Type B pancreatic cell (in vitro differentiated cells): ENCODE data around the gene LSM14B. TPM values are rescaled to one million over a fixed set of nuclear protein-coding genes. Genes with fewer than 3 reads are reported as not detected.

Experiments used
- DNase-seq: peaks from one replicate; pipeline ENCODE4 v3.0.0; 2021; ENCODE audit warnings: mixed read lengths; ENCODE audit not compliant: unreplicated experiment; ENCODE audit errors: extremely low spot score
- H3K27ac Mint-ChIP-seq: 2 replicates; pipeline ENCODE4 v1.8.0; 2021; ENCODE audit warnings: mild to moderate bottlenecking, mixed read lengths
- H3K27me3 Mint-ChIP-seq: 2 replicates; pipeline ENCODE4 v1.8.0; 2021; ENCODE audit warnings: mixed read lengths
- H3K36me3 Mint-ChIP-seq: 2 replicates; pipeline ENCODE4 v1.8.0; 2021; ENCODE audit warnings: mixed read lengths
- H3K4me1 Mint-ChIP-seq: one replicate; pipeline ENCODE4 v1.8.0; 2021; ENCODE audit warnings: mixed read lengths; ENCODE audit not compliant: unreplicated experiment
- H3K4me3 Mint-ChIP-seq: 2 replicates; pipeline ENCODE4 v1.8.0; 2021; ENCODE audit warnings: mild to moderate bottlenecking, mixed read lengths
- H3K9me3 Mint-ChIP-seq: 2 replicates; pipeline ENCODE4 v1.8.0; 2021; ENCODE audit warnings: mixed read lengths
- total RNA-seq: library from RNA; stranded (reverse); gene quantifications from 2 replicates; pipeline ENCODE4 v1.2.1, GENCODE V29; 2021; ENCODE audit warnings: low replicate concordance
- TF ChIP-seq, protein P1 (sequence below): fragments of 200-600 bp; sonication (generic); conservative IDR thresholded peaks from 2 replicates; pipeline ENCODE4 v1.5.0; 2021; ENCODE audit warnings: antibody characterized with exemption, mild to moderate bottlenecking

LSM14B gene
- total RNA-seq, 1 donor from 2014 or later = 66.3 TPM

DNA sequence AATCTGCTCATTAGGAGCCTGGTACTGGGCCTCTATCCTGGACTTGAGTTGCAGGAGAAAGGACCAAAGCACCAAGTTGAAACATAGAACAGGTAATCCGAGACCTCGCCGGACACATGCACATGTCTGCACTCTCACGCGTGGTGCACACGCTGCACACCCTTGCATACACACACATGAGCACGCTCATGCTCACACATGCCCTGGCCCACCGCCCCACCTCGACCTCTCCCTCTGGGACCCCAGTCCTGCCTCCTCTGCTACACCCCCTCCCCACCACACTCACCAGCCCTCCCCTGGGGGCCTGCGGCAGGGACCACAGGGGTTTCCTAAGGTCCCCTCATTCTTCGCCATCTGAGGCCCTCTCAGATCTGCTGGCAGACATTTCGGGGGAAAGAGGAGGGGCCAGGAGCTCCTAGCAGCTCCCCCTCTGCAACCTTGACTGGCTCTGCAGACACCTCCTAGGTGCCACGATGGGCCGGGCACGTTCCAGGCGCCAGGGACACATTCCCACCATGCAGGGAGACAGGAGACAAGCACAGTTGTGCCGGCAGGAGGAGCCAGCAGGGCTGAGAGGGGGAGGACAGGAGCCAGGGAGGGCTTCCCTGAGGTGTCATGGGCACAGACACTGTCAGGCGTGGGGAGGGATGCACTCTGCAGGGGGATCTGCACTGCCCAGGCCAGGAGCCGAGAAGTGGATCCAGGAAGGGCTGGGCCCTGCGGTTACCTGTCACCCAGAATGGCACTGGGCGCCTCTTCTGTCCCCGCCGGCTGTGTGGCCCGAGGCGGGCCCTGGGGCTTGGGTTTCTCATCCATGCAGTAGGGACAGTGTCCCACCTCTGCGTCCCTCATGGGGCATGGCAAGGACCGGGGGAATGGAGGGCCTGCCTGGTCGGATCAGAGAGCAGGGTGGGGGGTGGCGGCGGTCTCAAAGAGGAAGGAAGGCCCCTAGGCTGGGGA lies 25.6 kb upstream of the LSM14B start:
- TF ChIP-seq, protein P1, sequence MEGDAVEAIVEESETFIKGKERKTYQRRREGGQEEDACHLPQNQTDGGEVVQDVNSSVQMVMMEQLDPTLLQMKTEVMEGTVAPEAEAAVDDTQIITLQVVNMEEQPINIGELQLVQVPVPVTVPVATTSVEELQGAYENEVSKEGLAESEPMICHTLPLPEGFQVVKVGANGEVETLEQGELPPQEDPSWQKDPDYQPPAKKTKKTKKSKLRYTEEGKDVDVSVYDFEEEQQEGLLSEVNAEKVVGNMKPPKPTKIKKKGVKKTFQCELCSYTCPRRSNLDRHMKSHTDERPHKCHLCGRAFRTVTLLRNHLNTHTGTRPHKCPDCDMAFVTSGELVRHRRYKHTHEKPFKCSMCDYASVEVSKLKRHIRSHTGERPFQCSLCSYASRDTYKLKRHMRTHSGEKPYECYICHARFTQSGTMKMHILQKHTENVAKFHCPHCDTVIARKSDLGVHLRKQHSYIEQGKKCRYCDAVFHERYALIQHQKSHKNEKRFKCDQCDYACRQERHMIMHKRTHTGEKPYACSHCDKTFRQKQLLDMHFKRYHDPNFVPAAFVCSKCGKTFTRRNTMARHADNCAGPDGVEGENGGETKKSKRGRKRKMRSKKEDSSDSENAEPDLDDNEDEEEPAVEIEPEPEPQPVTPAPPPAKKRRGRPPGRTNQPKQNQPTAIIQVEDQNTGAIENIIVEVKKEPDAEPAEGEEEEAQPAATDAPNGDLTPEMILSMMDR = no peak

DNA sequence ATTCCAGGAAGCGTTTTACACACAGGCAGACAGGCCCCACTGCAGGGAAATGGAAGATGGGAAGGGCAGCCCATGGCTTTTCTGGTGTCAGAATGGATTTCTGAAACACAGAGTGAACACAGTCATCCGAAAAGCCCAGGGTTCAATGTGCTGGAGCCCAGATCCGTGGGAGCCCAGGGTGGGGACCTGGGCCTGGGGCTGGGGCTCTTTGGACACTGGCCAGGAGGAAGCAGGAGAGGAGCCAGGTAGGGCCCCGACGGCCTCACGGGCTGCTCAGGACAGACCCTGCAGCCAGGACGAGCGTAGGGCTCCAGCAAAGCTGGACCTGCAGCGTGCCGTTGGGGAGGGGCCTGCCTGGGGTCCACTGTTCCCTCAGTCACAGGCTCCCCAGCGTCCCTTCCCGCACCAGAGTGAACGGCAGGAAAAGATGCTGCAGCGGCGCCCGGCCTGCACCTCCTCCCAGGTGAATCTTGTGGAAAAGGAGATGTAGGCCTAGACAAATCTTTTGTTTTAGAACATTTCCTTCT lies 24.3 kb upstream of the LSM14B start:
- H3K27me3 Mint-ChIP-seq = peaks cover 7% of the 10 kb centered on the region
- no peaks in the 10 kb centered on the region for H3K36me3 Mint-ChIP-seq
- H3K27ac Mint-ChIP-seq = no peak overlapping the region
- no peak overlapping the region for H3K4me3 Mint-ChIP-seq
- H3K9me3 Mint-ChIP-seq = no peaks in the 10 kb centered on the region
- H3K4me1 Mint-ChIP-seq = no peaks in the 10 kb centered on the region
- DNase-seq = no peak
- TF ChIP-seq, protein P1 = no peak

More for the DNA sequence above, 25.6 kb upstream of the LSM14B start:
- Mint-ChIP-seq H3K9me3 (no peaks in the 10 kb centered on the region), H3K36me3 (no peaks in the 10 kb centered on the region), H3K27ac (no peak overlapping the region), H3K4me3 (no peak overlapping the region), H3K4me1 (no peaks in the 10 kb centered on the region), H3K27me3 (peaks cover 13% of the 10 kb centered on the region)
- no peak for DNase-seq

DNA sequence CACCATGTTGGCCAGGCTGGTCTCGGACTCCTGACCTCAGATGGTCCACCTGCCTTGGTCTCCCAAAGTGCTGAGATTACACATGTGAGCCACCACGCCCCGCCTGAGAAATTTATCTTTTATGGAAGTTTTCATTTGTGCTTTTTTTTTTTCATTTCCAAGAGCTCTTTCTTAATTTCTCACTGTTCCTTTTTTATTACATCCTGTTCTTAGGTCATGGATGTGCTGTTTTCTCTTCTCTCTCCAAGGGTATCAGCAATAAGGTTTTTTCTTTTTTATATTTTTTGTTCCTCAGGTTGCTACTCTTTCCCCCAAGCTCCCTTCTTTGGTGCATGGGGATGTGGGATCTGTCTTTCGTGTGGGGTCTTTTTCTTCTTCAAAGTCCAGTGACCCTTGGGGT lies 21.2 kb upstream of the LSM14B start:
- Mint-ChIP-seq H3K27ac (no peak overlapping the region), H3K27me3 (peaks cover 13% of the 10 kb centered on the region), H3K4me3 (no peak overlapping the region), H3K4me1 (no peaks in the 10 kb centered on the region), H3K9me3 (no peaks in the 10 kb centered on the region), H3K36me3 (no peaks in the 10 kb centered on the region)
- no peak for DNase-seq
- TF ChIP-seq, protein P1 = no peak

DNA sequence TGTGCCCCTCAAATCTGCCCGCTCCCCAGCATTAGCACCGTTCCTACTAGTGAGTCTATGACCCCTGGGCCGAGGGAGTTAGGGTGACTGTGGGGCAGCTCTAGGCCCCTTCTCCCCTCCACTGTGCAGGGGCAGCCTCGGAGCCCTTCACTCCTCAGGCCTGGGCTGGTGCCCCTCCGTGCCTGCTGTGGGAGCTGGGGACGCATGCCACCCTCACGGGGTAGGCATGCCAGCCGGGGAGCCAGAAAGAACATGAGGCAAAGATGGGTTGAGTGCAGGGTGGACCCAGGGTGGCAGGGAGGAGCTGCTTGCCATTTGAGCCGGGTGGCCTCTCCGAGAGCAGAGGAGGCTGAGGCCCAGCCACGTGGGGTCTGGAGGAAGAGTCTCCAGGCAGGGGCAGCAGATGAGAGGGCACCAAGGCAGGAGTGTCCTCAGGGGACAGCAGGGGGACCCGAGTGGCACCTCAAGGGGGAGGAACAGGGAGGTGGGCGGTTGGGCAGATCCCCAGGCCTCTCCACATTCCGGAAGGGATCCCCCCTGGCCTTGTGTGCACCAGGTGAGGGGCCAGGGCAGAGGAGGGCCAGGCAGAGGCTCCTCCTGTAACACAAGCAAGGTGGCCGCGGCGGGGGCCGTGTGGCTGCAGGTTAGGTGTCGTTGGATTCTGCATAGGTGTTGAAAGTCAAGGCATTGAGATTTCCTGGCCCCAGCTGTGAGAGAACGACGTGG lies 18.6 kb upstream of the LSM14B start:
- Mint-ChIP-seq H3K36me3 (no peaks in the 10 kb centered on the region), H3K27ac (no peak overlapping the region), H3K9me3 (peaks cover under 1% of the 10 kb centered on the region), H3K27me3 (peaks cover 13% of the 10 kb centered on the region), H3K4me3 (no peak overlapping the region), H3K4me1 (no peaks in the 10 kb centered on the region)
- TF ChIP-seq, protein P1 = no peak
- DNase-seq = no peak

DNA sequence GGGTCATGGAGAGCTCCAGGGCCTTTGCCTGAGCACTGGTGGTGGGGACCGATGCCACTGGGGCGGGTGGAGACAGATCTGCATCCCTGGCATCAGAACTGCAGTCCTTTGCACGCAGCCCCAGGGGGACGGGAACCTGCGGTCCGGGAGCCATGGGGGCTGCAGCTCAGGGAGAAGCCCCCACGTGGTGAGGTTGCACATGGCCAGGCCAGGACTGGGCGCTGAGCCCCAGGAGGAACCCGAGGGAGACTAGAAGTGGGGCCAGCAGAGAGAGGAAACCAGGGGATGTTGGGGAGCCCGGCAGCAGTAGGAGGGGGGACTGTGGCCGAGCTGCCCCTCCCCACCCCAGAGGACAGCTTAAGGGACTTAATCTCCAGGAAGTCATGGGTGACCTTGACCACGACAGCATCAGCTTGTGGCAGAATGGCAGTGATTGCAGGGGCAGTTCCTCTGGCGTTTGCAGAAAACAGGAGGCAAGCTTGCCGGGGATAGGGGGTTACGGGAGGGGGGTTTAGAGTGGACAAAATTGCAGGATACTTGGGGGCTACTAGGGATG lies 18.0 kb upstream of the LSM14B start:
- TF ChIP-seq, protein P1 = no peak
- Mint-ChIP-seq H3K27me3 (peaks cover 13% of the 10 kb centered on the region), H3K27ac (no peak overlapping the region), H3K4me1 (no peaks in the 10 kb centered on the region), H3K4me3 (no peak overlapping the region), H3K9me3 (peaks cover 7% of the 10 kb centered on the region), H3K36me3 (no peaks in the 10 kb centered on the region)
- no peak for DNase-seq
